Effector memory CD4-positive, alpha-beta T cell (primary cell): Measurements from ENCODE around the gene NPIPA8.
"Not testable (repeated sequence)": the region's sequence is repeated elsewhere in the genome, so short reads cannot be mapped to it uniquely, and the experiment has no call there.

ENCODE experiments used
- DNase-seq, 3 donors: peaks; one replicate each; pipeline ENCODE4 v3.0.0-alpha.2; 2020
- H3K27ac ChIP-seq: 2 replicates; pipeline ENCODE4 v1.7.0; 2013; ENCODE audit warnings: mild to moderate bottlenecking, low read length, moderate library complexity; ENCODE audit not compliant: insufficient read depth, poor library complexity, severe bottlenecking
- H3K27me3 ChIP-seq: replicated peaks from 2 replicates; pipeline ENCODE4 v1.7.0; 2013; ENCODE audit warnings: mild to moderate bottlenecking, low read length; ENCODE audit not compliant: insufficient read depth, control insufficient read depth, poor library complexity, severe bottlenecking
- H3K36me3 ChIP-seq: 2 replicates; pipeline ENCODE4 v1.7.0; 2013; ENCODE audit warnings: mild to moderate bottlenecking, low read length, moderate library complexity; ENCODE audit not compliant: control insufficient read depth, insufficient read depth
- H3K4me1 ChIP-seq: 2 replicates; pipeline ENCODE4 v1.7.0; 2013; ENCODE audit warnings: low read length, mild to moderate bottlenecking; ENCODE audit not compliant: control insufficient read depth, insufficient read depth, poor library complexity, severe bottlenecking
- H3K4me3 ChIP-seq: 2 replicates; pipeline ENCODE4 v1.7.0; 2013; ENCODE audit warnings: low read length, low read depth, mild to moderate bottlenecking; ENCODE audit not compliant: insufficient read depth, poor library complexity, severe bottlenecking
- H3K9me3 ChIP-seq: 2 replicates; pipeline ENCODE4 v1.7.0; 2013; ENCODE audit warnings: mild to moderate bottlenecking, low read length, moderate library complexity; ENCODE audit not compliant: control insufficient read depth

NPIPA8 gene

GRCh38 chr16:18339210-18339609 is 2.7 kb upstream of the NPIPA8 start:
- DNase-seq, H3K27me3 ChIP-seq, H3K36me3 ChIP-seq, H3K4me1 ChIP-seq, H3K9me3 ChIP-seq, H3K27ac ChIP-seq, H3K4me3 ChIP-seq: not testable (repeated sequence)

DNA sequence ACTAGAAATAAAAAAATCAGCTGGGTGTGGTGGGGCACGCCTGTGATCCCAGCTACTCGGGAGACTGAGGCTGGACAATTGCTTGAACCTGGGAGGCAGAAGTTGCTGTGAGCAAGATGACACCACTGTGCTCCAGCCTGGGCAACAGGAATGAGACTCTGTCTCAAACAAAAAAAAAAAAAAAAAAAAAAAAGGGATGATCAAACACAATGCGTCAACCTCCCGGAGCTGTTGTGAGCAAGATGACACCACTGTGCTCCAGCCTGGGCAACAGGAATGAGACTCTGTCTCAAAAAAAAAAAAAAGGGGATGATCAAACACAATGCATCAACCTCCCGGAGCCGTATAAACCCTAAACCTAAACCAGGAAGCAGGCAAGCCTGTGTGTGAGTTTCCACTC is 24.7 kb downstream of the NPIPA8 start:
- H3K9me3 ChIP-seq, H3K4me3 ChIP-seq, DNase-seq, H3K4me1 ChIP-seq, H3K36me3 ChIP-seq, H3K27ac ChIP-seq, H3K27me3 ChIP-seq: not testable (repeated sequence)

DNA sequence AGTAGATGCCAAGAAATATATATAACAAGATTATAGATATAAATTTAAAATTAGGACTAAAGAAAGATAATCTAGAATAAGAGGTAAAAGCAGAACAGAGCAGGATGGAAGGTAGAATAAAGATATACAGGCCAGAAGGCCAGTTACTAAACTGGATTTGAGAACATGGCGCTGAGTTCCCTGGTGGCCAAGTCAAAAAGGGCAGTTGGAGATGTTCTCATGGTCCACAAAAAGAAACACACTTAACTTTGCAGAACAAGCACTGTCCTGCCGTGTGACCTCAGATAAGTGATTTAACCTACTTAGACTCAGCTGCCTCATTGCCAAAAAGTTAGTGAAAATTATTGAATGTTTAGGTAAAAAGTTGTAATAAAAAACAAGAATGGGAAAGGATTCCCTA is 27.4 kb downstream of the NPIPA8 start:
- DNase-seq, H3K4me1 ChIP-seq, H3K4me3 ChIP-seq, H3K9me3 ChIP-seq, H3K27ac ChIP-seq, H3K27me3 ChIP-seq, H3K36me3 ChIP-seq: not testable (repeated sequence)

- not testable (repeated sequence) for DNase-seq, H3K4me1 ChIP-seq, H3K27ac ChIP-seq, H3K4me3 ChIP-seq, H3K9me3 ChIP-seq, H3K27me3 ChIP-seq, H3K36me3 ChIP-seq
Measured at GRCh38 chr16:18307241-18307640, 29.3 kb downstream of the NPIPA8 start.

DNA sequence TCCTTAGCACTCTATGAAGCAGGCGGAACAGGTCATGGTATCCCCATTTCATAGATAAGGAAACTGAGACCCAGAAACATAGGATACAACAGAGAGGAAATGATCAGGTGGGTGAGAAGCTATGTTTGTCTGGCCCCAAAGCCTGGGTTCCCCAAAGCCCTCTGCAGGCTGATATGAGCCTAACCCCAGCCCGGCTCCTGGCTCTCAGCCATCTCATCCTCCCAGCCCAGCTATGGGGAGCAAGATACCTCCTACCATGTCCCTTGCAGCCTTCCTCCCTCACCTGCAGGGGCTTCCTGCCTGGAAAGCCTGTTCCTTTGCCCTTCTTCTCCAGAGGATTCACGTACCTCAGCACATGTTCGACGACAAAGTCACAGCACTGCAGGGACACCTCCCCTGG is 30.5 kb downstream of the NPIPA8 start:
- H3K9me3 ChIP-seq, DNase-seq, H3K4me1 ChIP-seq, H3K27me3 ChIP-seq, H3K4me3 ChIP-seq, H3K27ac ChIP-seq, H3K36me3 ChIP-seq: not testable (repeated sequence)

- not testable (repeated sequence) for DNase-seq, H3K36me3 ChIP-seq, H3K4me3 ChIP-seq, H3K27ac ChIP-seq, H3K27me3 ChIP-seq, H3K4me1 ChIP-seq, H3K9me3 ChIP-seq
Measured at GRCh38 chr16:18303059-18303706, 33.4 kb downstream of the NPIPA8 start.

GRCh38 chr16:18297714-18298113 is 38.8 kb downstream of the NPIPA8 start:
- H3K9me3 ChIP-seq, H3K4me1 ChIP-seq, H3K36me3 ChIP-seq, DNase-seq, H3K27me3 ChIP-seq, H3K27ac ChIP-seq, H3K4me3 ChIP-seq: not testable (repeated sequence)

- not testable (repeated sequence) for H3K9me3 ChIP-seq, H3K36me3 ChIP-seq, H3K27me3 ChIP-seq, H3K4me1 ChIP-seq, DNase-seq, H3K27ac ChIP-seq, H3K4me3 ChIP-seq
Measured at GRCh38 chr16:18296931-18297330, 39.6 kb downstream of the NPIPA8 start.

DNA sequence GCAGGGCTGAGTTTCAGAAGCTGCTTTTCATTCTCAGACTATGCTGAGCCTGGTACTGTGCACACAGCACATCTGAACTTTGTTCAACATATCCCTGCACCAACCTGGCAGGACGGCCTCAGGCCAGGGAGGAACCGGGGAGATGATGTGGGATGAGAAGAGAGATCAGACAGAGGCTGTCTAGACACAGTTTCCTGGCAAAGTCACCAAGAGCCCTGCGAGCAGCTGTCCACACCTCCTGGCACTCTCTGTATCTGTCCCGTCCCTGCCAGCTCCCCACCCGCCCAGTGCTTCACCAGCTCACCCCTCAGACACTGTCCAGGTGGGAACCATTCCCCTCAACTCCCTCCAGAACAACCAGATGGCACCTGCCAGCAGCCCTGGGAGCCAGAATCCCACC is 42.2 kb downstream of the NPIPA8 start:
- not testable (repeated sequence) for H3K4me3 ChIP-seq, H3K27ac ChIP-seq, DNase-seq, H3K9me3 ChIP-seq, H3K27me3 ChIP-seq, H3K36me3 ChIP-seq, H3K4me1 ChIP-seq

DNA sequence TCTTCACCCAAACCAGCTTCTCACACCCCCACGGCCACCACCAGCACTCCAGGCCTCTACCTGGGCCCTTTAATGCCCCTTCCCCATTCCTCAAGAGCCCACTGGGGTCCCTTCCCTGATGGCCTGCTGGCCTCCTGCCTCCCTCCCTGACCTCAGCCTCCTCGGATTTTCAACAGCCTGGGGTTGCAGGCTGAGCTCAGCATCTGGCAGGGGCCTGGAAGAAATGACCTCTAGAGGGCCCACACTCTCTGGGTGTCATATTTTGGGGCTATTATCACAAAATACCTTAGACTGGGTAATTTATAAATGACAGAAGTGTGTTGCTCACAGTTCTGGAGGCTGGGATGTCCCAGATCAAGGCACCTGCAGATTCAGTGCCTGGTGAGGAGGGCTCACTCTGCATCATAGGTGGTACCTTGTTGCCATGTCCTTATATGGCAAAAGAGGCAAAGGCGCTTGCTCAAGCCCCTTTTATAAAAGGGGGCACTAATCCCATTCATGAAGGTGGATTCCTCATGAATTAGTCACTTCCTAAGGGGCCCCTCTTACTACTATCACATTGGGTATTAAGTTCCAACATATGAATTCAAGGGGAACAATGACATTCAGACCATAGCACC is 43.1 kb downstream of the NPIPA8 start:
- not testable (repeated sequence) for H3K27ac ChIP-seq, H3K4me1 ChIP-seq, H3K36me3 ChIP-seq, DNase-seq, H3K27me3 ChIP-seq, H3K9me3 ChIP-seq, H3K4me3 ChIP-seq
